RWPE1 (cell line): ENCODE data around the gene PROKR1.

Experiments used
- CTCF ChIA-PET: fragments of 350-600 bp; sonication (Branson Sonifier 250); formaldehyde crosslinking; extraction: SDS; loops from one replicate; lab custom pipeline; 2021; lab: Yijun Ruan, JAX
- POLR2A ChIA-PET: fragments of 400-600 bp; formaldehyde crosslinking; extraction: SDS; loops from one replicate; lab custom pipeline; 2020; ENCODE audit warnings: antibody characterized with exemption; ENCODE audit not compliant: low non-redundant PET; lab: Yijun Ruan, JAX
- DNase-seq: peaks from one replicate; pipeline ENCODE4 v3.0.0; 2012; ENCODE audit warnings: low spot score
- H3K27ac ChIP-seq: fragments of 450-650 bp; 2 replicates; pipeline ENCODE4 v1.5.1; 2017
- TF ChIP-seq, protein P1 (sequence below): fragments of 450-650 bp; conservative IDR thresholded peaks from 2 replicates; pipeline ENCODE4 v1.5.1; 2017; ENCODE audit warnings: low read depth, mild to moderate bottlenecking

Gene PROKR1

DNA sequence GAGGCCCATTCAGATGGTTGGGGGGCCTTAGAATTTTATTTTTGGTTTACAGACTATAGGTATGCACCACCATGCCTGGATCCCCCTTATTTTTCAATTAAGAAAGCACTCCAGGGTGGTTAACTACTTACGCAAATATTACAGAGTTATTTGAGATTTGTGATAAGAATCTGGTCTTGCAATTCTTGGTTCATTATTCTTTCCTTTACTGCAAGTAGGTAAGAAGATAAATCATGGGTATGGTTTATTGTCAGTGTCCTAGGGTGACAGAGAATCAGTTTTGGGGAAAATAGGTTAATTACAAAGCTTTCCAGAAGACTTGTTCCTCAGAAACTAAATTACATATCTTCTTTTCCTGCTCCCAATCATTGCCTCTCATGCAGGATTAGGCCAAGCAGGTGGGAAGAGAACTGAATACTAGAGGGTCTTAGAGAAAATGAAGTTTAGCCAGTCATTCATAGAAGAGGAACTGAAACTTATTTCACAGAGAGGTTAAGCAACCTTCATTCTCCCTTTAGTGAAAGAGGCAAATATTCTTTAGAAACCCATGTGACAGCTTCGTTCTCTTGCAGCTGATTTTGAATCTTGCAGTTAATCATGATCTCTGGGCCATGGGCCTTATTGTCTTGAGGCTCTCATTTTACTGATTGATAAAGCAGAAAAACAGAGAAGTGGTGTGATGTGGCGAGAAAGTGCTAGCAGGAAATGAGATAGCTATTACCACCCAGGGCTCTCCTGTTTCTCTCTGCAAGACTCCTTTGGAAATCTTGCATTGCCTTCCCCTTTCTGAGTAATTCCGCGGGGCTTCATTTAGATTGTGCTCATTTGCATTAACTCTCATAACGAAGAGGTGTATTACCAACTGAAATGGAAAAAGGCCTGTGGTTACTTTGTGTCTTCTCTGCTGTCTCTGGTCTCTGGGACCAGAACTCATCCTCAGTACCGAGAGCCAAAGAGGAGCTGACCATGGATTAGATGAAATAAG, 46.5 kb downstream of the PROKR1 start:
- no peak overlapping the region for H3K27ac ChIP-seq
- POLR2A ChIA-PET = no interaction called here
- TF ChIP-seq, protein P1, sequence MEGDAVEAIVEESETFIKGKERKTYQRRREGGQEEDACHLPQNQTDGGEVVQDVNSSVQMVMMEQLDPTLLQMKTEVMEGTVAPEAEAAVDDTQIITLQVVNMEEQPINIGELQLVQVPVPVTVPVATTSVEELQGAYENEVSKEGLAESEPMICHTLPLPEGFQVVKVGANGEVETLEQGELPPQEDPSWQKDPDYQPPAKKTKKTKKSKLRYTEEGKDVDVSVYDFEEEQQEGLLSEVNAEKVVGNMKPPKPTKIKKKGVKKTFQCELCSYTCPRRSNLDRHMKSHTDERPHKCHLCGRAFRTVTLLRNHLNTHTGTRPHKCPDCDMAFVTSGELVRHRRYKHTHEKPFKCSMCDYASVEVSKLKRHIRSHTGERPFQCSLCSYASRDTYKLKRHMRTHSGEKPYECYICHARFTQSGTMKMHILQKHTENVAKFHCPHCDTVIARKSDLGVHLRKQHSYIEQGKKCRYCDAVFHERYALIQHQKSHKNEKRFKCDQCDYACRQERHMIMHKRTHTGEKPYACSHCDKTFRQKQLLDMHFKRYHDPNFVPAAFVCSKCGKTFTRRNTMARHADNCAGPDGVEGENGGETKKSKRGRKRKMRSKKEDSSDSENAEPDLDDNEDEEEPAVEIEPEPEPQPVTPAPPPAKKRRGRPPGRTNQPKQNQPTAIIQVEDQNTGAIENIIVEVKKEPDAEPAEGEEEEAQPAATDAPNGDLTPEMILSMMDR = no peak
- CTCF ChIA-PET = no interaction called here
- DNase-seq = no peak

DNA sequence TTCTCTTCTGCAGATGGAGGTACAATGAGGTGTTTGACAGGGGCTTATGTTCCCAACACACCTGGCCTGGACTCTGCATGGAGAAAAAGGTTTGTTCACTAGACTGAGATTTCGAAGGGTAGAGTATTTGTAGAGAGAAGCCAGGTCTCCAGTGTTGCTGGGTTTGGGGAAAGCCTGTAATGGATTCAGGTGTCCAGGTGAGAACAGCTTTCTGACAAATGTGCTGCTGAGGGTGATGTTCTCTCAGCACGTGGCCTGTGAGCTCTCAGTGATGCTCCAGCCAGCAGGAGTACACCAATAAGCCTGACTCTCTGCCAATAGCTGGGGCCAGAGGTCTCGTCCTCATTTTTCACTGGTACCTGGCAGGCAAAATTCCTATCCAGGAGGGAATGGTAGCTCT, 47.5 kb downstream of the PROKR1 start:
- POLR2A ChIA-PET = no interaction called here
- no peak for DNase-seq
- CTCF ChIA-PET = interaction anchor here (0.6 kb wide), 1 partner anchor 20 kb away, joined by 3 read pairs; no protein-coding TSS in a partner anchor
- TF ChIP-seq, protein P1 = no peak
- no peak overlapping the region for H3K27ac ChIP-seq

DNA sequence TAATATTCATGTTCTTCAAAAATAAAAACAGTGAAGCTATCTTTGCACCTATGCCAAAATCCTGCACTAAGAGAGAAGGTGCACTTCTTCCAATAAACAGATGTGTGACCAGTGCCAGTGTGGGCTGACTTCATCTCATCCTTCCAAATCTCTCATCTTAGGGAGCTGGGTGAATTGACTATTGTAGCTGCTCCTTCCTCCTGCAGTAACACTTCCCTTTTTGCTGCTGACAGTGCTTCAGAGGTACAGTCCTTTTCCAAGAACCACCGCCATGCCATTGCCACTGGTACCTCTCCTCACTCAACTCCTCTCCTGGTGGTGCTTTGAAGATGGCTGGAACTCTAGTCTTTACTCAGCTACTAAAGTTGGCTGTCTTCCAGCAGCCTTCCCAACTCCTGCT, 49.1 kb downstream of the PROKR1 start:
- CTCF ChIA-PET = interaction anchor here (1.4 kb wide), 1 partner anchor 17 kb away, joined by 3 read pairs; no protein-coding TSS in a partner anchor
- POLR2A ChIA-PET = interaction anchor here (0.7 kb wide), 1 partner anchor 13 kb away, joined by 5 read pairs; no protein-coding TSS in a partner anchor
- no peak for DNase-seq
- TF ChIP-seq, protein P1 = no peak
- H3K27ac ChIP-seq = no peak overlapping the region

DNA sequence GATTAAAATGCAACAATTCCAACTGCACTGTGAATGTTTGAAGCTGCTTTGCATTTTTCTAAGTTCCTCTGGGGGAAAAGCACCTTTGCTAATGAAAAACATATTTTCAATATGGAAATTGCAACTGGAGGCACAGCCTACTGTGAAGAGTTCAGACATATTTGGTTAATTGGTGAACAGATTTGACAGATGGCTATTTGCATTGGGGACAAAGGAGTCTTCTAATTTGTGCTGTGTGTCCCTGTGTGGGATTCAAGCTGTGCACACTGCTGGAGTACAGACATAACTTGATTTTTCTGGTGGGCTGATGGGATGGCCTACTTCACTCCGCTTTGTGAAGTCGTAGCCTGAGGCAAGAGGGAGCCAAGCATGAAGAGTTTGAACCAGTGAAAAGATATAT, 50.6 kb downstream of the PROKR1 start:
- CTCF ChIA-PET = interaction anchor here (0.7 to 1.4 kb wide), 2 partner anchors 15 to 50 kb away, joined by 3 read pairs; partner anchors contain the start of gene PROKR1
- TF ChIP-seq, protein P1 = no peak
- no peak overlapping the region for H3K27ac ChIP-seq
- POLR2A ChIA-PET = no interaction called here
- no peak for DNase-seq

DNA sequence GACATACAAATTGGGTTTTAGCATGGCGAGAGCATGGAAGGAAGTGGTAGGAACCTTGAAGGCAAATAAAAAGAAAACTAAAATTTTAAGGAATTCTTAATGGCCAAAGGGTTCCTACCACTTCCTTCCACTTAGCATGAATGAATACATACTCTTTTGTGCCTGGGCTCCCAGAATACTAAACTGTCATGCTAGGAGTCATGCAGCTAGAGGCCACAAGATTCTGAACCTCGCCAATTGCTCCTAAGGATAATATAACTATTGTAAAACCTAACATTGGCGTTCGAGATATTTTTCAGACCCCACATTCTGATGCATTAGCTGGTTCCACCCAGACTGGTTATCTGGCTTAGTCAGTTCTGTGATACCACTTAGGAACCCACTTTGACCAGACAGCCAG, 52.6 kb downstream of the PROKR1 start:
- ChIA-PET POLR2A (no interaction called here), CTCF (no interaction called here)
- TF ChIP-seq, protein P1 = no peak
- H3K27ac ChIP-seq = no peak overlapping the region
- DNase-seq = no peak

DNA sequence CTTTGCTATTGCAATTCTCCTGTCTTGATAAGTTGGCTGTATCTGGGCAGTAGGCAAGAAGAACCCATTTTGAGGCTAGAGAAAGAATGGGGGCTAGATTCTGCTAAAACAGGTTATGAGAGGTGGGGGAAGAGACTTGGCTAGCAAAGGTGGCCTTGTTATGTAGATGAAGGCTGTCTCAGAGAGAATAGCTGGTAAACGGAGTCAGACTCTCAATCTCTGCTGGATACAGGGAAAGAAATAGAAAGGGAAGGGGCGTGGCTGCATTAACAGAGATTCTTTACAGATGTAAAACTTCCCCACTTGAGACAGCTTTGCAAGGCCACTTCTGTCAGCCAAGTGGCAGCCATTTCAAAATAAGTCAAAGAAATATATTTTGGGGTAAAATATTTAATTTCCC, 53.2 kb downstream of the PROKR1 start:
- TF ChIP-seq, protein P1 = no peak
- POLR2A ChIA-PET = no interaction called here
- no peak for DNase-seq
- CTCF ChIA-PET = interaction anchor here (0.6 kb wide), 1 partner anchor 17 kb away, joined by 3 read pairs; no protein-coding TSS in a partner anchor
- H3K27ac ChIP-seq = no peak overlapping the region
